ENCODE measurements around the gene DLGAP1. TPM values are rescaled to one million over a fixed set of nuclear protein-coding genes. Genes with fewer than 3 reads are reported as not detected.

The DLGAP1 gene
- total RNA-seq, 1 experiment from 2014 or later: 0.07 TPM

- ChIA-PET POLR2A (no interaction called here), CTCF (no interaction called here)
- no peak overlapping the region for H3K27ac Mint-ChIP-seq (ENCODE audit: unreplicated experiment)
- Histone ChIP-seq H3K36me3 (ENCODE audit: control insufficient read depth, insufficient read depth, low read length) (no peaks in the 10 kb centered on the region), H3K4me1 (no peaks in the 10 kb centered on the region), H3K9me3 (no peaks in the 10 kb centered on the region), H3K4me3 (ENCODE audit: low read depth, low read length) (no peak overlapping the region), H3K27me3 (replicated peaks; ENCODE audit: control insufficient read depth, insufficient read depth, low read length) (no peaks in the 10 kb centered on the region)
- H3K36me3 Mint-ChIP-seq (ENCODE audit: insufficient read depth, unreplicated experiment): no peaks in the 10 kb centered on the region
- H3K4me3 Mint-ChIP-seq (ENCODE audit: unreplicated experiment): no peak overlapping the region
- H3K27me3 Mint-ChIP-seq (ENCODE audit: insufficient read depth, unreplicated experiment): peaks cover 38% of the 10 kb centered on the region
- no peaks in the 10 kb centered on the region for H3K9me3 Mint-ChIP-seq (ENCODE audit: unreplicated experiment)
- DNase-seq: no peak
- peaks cover 7% of the 10 kb centered on the region for H3K4me1 Mint-ChIP-seq (ENCODE audit: low read depth, unreplicated experiment)
- intact Hi-C loops (cut with micrococcal nuclease; ENCODE audit: unreplicated experiment): no loop called here
- no TSS peak for BruUV-seq (replicated peaks)
- no peak for TF ChIP-seq CTCF (IDR thresholded peaks at IDR 0.05; ENCODE audit: insufficient read depth in 1 of 2, low read depth in 1 of 2, low read length in 1 of 2, severe bottlenecking in 1 of 2, unreplicated experiment in 1 of 2)
Measured at GRCh38 chr18:3874581-3874980, 580.5 kb downstream of the DLGAP1 start.

- Mint-ChIP-seq H3K4me1 (ENCODE audit: low read depth, unreplicated experiment) (peaks cover 7% of the 10 kb centered on the region), H3K27me3 (ENCODE audit: insufficient read depth, unreplicated experiment) (peaks cover 38% of the 10 kb centered on the region), H3K27ac (ENCODE audit: unreplicated experiment) (no peak overlapping the region), H3K36me3 (ENCODE audit: insufficient read depth, unreplicated experiment) (no peaks in the 10 kb centered on the region), H3K4me3 (ENCODE audit: unreplicated experiment) (no peak overlapping the region), H3K9me3 (ENCODE audit: unreplicated experiment) (no peaks in the 10 kb centered on the region)
- DNase-seq: no peak
- ChIA-PET POLR2A (no interaction called here), CTCF (no interaction called here)
- Histone ChIP-seq H3K4me3 (ENCODE audit: low read depth, low read length) (no peak overlapping the region), H3K9me3 (no peaks in the 10 kb centered on the region), H3K27me3 (replicated peaks; ENCODE audit: control insufficient read depth, insufficient read depth, low read length) (no peaks in the 10 kb centered on the region), H3K4me1 (no peaks in the 10 kb centered on the region), H3K36me3 (ENCODE audit: control insufficient read depth, insufficient read depth, low read length) (no peaks in the 10 kb centered on the region)
- intact Hi-C loops (cut with micrococcal nuclease; ENCODE audit: unreplicated experiment): no loop called here
- BruUV-seq (replicated peaks): no TSS peak
- TF ChIP-seq CTCF (IDR thresholded peaks at IDR 0.05; ENCODE audit: insufficient read depth in 1 of 2, low read depth in 1 of 2, low read length in 1 of 2, severe bottlenecking in 1 of 2, unreplicated experiment in 1 of 2): no peak
Measured at GRCh38 chr18:3874125-3874524, 581.0 kb downstream of the DLGAP1 start.

GRCh38 chr18:3873698-3874097 is 581.4 kb downstream of the DLGAP1 start:
- Mint-ChIP-seq H3K4me3 (ENCODE audit: unreplicated experiment) (no peak overlapping the region), H3K27ac (ENCODE audit: unreplicated experiment) (no peak overlapping the region), H3K27me3 (ENCODE audit: insufficient read depth, unreplicated experiment) (peaks cover 38% of the 10 kb centered on the region), H3K36me3 (ENCODE audit: insufficient read depth, unreplicated experiment) (no peaks in the 10 kb centered on the region), H3K9me3 (ENCODE audit: unreplicated experiment) (no peaks in the 10 kb centered on the region), H3K4me1 (ENCODE audit: low read depth, unreplicated experiment) (peaks cover 7% of the 10 kb centered on the region)
- Histone ChIP-seq H3K4me3 (ENCODE audit: low read depth, low read length) (no peak overlapping the region), H3K27me3 (replicated peaks; ENCODE audit: control insufficient read depth, insufficient read depth, low read length) (no peaks in the 10 kb centered on the region; the same call in 1 of the 2 replicates), H3K4me1 (no peaks in the 10 kb centered on the region), H3K9me3 (no peaks in the 10 kb centered on the region), H3K36me3 (ENCODE audit: control insufficient read depth, insufficient read depth, low read length) (no peaks in the 10 kb centered on the region)
- BruUV-seq (replicated peaks): no TSS peak
- CTCF ChIA-PET: no interaction called here
- intact Hi-C loops (cut with micrococcal nuclease; ENCODE audit: unreplicated experiment): no loop called here
- no peak for DNase-seq
- POLR2A ChIA-PET: no interaction called here
- no peak for TF ChIP-seq CTCF (IDR thresholded peaks at IDR 0.05; ENCODE audit: insufficient read depth in 1 of 2, low read depth in 1 of 2, low read length in 1 of 2, severe bottlenecking in 1 of 2, unreplicated experiment in 1 of 2)

Data from Caco-2 (cell line).